Uterus (tissue), 4 donors: ENCODE results near the gene RAB42. TPM values are rescaled to one million over a fixed set of nuclear protein-coding genes. Genes with fewer than 3 reads are reported as not detected.

ENCODE experiments used
- DNase-seq, 2 donors: peaks; one replicate each; pipeline ENCODE4 v3.0.0-alpha.2; 2019 to 2020
- H3K27ac ChIP-seq, 2 donors: fragments of 200-600 bp; sonication (generic); 1 replicate in 1 of 2; 2 replicates in 1 of 2; pipeline ENCODE4 v1.5.1; 2016 to 2018
- H3K27me3 ChIP-seq, 2 donors: fragments of 200-600 bp; sonication (generic); one replicate each; pipeline ENCODE4 v1.5.1; 2018 to 2019; ENCODE audit warnings: control low read depth in 1 of 2
- H3K36me3 ChIP-seq, 2 donors: fragments of 200-600 bp; sonication (generic); one replicate each; pipeline ENCODE4 v1.5.1; 2019; ENCODE audit warnings: control low read depth in 1 of 2
- H3K4me1 ChIP-seq, 2 donors: fragments of 200-600 bp; sonication (generic); one replicate each; pipeline ENCODE4 v1.5.1; 2018 to 2019; ENCODE audit warnings: control low read depth in 1 of 2
- H3K4me3 ChIP-seq, 2 donors: fragments of 200-600 bp; sonication (generic); 1 replicate in 1 of 2; 2 replicates in 1 of 2; pipeline ENCODE4 v1.5.1; 2018 to 2019; ENCODE audit warnings: mild to moderate bottlenecking in 1 of 2
- H3K9me3 ChIP-seq, 2 donors: fragments of 200-600 bp; sonication (generic); one replicate each; pipeline ENCODE4 v1.5.1; 2019; ENCODE audit warnings: control low read depth in 1 of 2
- POLR2A ChIP-seq, 2 donors: fragments of 450-650 bp; IDR thresholded peaks; one replicate each; pipeline ENCODE4 v1.6.1; 2016; ENCODE audit warnings: antibody characterized with exemption in 2 of 2, mild to moderate bottlenecking in 1 of 2, moderate library complexity in 1 of 2
- intact Hi-C: fragments of 100-400 bp; cut with DNase I; formaldehyde crosslinking; loops from one replicate; pipeline ENCODE4 v1.15.1; 2023; ENCODE audit warnings: low total_unique reads
- total RNA-seq, 4 donors: library from RNA; depleted of rRNA in 3 of 4; stranded (reverse); fragments of >200 nt in 3 of 4; gene quantifications; one replicate each; pipeline versions ENCODE4 v1.1.0 to v1.2.4, GENCODE V29; 2014 to 2023
- TF ChIP-seq, protein P1 (sequence below), 4 experiments: fragments of 200-600 bp in 2 of 4; fragments of 450-650 bp in 2 of 4; sonication (generic) in 2 of 4; IDR thresholded peaks; one replicate each; pipeline ENCODE4 v1.5.1; 2016 to 2019; ENCODE audit warnings: antibody characterized with exemption in 4 of 4, mild to moderate bottlenecking in 2 of 4, moderate library complexity in 1 of 4
- donor health status: DM: yes; HTN: yes; CAD: no.

The RAB42 gene, protein sequence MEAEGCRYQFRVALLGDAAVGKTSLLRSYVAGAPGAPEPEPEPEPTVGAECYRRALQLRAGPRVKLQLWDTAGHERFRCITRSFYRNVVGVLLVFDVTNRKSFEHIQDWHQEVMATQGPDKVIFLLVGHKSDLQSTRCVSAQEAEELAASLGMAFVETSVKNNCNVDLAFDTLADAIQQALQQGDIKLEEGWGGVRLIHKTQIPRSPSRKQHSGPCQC
- total RNA-seq = 10 to 100 TPM in 1 of 4 donors, 1 to 10 TPM in 1, not detected in 2; 3.0 to 15.6 TPM

DNA sequence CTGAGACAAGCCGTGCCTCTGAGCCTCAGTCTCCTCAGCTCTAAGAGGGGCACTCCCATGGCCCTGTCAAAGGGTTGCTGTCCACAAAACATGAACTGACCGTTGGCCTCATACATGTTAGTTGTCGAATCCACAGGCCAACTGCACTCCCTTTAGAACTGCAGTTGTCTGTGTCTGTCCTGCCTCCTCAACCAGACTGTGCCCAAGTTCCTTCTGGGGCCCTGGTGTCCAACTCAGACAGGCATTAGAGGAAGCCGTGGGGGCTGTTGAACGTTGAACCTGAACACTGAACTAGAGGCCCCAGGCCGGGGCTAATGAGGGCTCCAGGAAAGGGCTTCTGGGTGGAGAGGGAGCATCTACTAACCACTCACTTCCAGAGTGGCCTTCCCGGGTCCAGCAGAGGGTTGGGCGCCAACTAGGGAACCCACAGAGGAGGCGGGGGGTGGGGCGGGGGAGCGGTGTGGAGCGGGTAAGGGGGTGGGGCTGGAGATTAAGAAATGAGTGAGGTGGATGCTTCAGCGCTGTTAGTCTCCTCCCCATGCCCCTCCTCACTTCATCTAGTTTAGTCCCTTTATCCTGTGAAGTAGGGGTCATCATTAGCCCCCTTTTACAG, at the start of gene RAB42:
TSS of gene RAB42 (plus strand) at position 558 of the 613 bp plus-strand sequence. CDS start 247 bp downstream, outside the sequence.
- no peaks in the 10 kb centered on the region for H3K4me1 ChIP-seq
- DNase-seq = peak; percentile 38 to 57

DNA sequence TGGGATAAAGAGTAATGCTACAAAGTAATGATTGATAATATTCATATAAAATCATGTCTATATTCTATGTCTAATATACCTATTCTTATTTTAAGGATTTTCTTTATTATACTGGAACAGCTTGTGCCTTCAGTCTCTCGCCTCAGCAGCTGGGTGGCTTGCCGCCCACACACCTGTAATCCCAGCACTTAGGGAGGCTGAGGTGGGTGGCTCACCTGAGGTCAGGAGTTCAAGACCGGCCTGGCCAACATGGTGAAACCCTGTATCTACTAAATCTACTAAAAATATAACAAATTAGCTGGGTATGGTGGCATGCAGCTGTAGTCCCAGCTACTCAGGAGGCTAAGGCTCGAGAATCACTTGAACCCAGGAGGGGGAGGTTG, 46.8 kb upstream of the RAB42 start:
- Histone ChIP-seq H3K4me3 (no peak overlapping the region), H3K9me3 (no peaks in the 10 kb centered on the region), H3K27ac (no peak overlapping the region), H3K36me3 (no peaks in the 10 kb centered on the region), H3K4me1 (no peaks in the 10 kb centered on the region), H3K27me3 (no peaks in the 10 kb centered on the region)
- intact Hi-C loops = no loop called here
- TF ChIP-seq POLR2A (IDR thresholded peaks at IDR 0.05) = no peak
- TF ChIP-seq, protein P1, sequence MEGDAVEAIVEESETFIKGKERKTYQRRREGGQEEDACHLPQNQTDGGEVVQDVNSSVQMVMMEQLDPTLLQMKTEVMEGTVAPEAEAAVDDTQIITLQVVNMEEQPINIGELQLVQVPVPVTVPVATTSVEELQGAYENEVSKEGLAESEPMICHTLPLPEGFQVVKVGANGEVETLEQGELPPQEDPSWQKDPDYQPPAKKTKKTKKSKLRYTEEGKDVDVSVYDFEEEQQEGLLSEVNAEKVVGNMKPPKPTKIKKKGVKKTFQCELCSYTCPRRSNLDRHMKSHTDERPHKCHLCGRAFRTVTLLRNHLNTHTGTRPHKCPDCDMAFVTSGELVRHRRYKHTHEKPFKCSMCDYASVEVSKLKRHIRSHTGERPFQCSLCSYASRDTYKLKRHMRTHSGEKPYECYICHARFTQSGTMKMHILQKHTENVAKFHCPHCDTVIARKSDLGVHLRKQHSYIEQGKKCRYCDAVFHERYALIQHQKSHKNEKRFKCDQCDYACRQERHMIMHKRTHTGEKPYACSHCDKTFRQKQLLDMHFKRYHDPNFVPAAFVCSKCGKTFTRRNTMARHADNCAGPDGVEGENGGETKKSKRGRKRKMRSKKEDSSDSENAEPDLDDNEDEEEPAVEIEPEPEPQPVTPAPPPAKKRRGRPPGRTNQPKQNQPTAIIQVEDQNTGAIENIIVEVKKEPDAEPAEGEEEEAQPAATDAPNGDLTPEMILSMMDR (IDR thresholded peaks at IDR 0.05) = no peak
- DNase-seq = no peak

More for the DNA sequence above, at the start of gene RAB42:
- intact Hi-C loops = no loop called here
- H3K4me3 ChIP-seq = peak within 1 kb of the TSS; percentile 30 to 47
- H3K27me3 ChIP-seq = no peaks in the 10 kb centered on the region
- TF ChIP-seq, protein P1 (IDR thresholded peaks at IDR 0.05) = no peak
- no peak for TF ChIP-seq POLR2A (IDR thresholded peaks at IDR 0.05)
- H3K9me3 ChIP-seq = no peaks in the 10 kb centered on the region
- peak within 1 kb of the TSS; percentile 26 to 52 for H3K27ac ChIP-seq
- no peaks in the 10 kb centered on the region for H3K36me3 ChIP-seq

DNA sequence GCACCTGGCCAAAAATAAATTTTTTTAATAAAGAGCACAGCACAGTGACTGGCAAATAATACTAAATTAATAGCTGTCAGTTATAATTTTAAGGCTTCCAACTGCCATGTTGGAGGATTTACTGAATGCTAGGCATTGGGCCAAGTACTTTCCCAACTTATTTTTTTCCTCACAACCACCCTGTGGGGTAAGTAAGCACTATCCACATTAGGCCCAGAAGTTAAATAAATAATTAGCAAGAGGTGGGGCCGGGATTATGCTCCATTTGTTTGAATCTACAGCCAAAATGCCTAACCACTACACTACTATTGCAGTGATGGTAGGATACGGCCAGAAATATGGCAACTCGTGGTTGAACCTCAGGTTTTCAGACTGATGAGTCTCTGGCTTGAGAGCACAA, 43.7 kb upstream of the RAB42 start:
- TF ChIP-seq POLR2A (IDR thresholded peaks at IDR 0.05) = no peak
- TF ChIP-seq, protein P1 (IDR thresholded peaks at IDR 0.05) = no peak
- H3K27me3 ChIP-seq = peaks cover 0 to 5% of the 10 kb centered on the region in 2 donors
- intact Hi-C loops = no loop called here
- H3K4me3 ChIP-seq = no peak overlapping the region
- no peaks in the 10 kb centered on the region for H3K9me3 ChIP-seq
- DNase-seq = no peak
- H3K36me3 ChIP-seq = no peaks in the 10 kb centered on the region
- no peaks in the 10 kb centered on the region for H3K4me1 ChIP-seq
- no peak overlapping the region for H3K27ac ChIP-seq

DNA sequence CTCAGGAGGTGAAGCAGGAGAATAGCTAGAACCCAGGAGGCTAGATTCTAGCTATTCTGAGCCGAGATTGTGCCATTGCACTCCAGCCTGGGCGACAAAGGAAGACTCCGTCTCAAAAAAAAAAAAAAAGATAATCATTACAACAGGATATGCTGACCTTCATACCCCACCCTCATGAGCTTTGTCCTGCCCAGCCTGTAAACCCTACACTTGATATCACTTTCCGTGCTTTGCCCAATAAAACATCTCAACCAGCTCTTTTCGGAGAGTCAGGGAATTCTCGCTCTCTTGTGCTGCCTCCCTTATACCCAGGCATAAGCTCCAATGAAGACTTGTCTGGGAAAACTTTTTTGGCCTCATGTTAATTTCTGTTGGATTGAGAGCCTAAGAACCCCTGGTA, 40.7 kb upstream of the RAB42 start:
- intact Hi-C loops = no loop called here
- DNase-seq = no peak
- no peak for TF ChIP-seq POLR2A (IDR thresholded peaks at IDR 0.05)
- TF ChIP-seq, protein P1 (IDR thresholded peaks at IDR 0.05) = no peak
- Histone ChIP-seq H3K4me1 (no peaks in the 10 kb centered on the region), H3K36me3 (no peaks in the 10 kb centered on the region), H3K9me3 (no peaks in the 10 kb centered on the region), H3K27ac (no peak overlapping the region), H3K4me3 (no peak overlapping the region), H3K27me3 (peaks cover 0 to 5% of the 10 kb centered on the region in 2 donors)
